ENCODE measurements around the gene MAFG.
"Not testable (repeated sequence)": the region's sequence is repeated elsewhere in the genome, so short reads cannot be mapped to it uniquely, and the experiment has no call there.

MAFG gene

DNA sequence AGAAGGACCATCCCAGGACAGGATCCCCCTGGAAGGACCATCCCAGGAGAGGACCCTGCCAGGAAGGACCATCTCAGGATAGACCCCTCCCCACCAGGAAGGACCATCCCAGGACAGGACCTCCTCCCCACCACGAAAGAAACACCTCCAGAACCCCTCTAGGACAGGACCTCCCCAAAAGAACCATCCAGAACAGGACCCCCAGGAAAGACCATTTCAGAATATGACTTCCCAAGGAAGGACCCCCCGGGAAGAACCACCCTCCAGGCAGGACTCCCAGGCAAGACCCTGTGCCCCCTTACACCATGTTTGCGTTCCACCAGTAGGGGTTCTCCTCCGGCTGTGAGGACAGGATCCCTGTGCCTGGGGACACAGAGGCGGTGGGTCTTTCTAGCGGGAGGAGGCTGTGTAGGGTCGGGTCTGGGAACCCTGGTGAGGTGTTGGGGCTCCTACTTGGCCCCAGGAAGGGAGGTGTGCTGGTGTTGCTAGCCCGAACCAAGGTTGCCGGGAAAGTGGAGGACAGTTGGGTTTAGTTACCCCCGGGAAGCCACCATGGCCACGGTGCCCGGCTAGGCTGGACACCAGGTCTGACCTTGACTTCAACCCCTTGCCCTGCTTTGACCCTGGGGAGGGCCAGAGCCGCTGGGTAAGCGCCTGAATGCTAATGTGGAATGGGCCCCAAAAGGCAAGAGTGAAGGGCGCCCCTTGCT, 31.3 kb upstream of the MAFG start:
- no peak for DNase-seq (ENCODE audit: low read depth in 1 of 2, low spot score in 1 of 2)

DNA sequence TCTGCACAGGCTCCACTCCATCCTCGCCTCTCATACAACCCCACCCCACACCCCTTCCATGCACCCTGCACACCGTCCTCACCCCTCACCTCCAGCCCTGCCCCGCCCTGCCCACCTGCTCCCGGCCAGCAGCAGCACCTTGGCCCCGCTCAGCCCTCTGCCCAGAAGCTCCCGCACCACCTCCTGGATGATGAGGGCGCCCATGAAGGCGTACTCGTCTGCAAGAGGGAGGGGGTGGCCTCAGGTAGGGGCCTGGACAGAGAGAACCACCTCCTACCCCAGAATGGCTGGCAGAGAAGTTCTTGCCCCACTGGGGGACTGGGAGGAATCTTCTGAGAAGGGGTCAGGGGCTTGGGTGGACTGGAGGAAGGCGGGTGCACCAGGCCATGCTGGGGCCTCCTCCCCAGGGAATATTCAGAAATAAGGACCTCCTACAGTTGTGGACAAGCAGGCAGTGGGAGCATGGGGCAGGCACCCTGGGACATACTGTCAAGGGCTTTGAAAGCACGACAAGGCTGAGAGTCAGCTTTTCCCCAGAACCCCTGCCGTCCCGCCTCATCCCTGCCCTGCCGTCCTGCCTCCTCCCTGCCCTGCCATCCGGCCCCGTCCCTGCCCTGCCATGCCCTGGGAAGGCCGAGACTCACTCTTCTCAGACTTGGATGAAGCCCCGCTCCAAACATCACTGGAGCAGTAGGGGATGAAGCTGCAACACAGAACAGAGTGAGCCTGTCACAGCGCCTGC, 30.3 kb upstream of the MAFG start:
- no peak for DNase-seq (ENCODE audit: low read depth in 1 of 2, low spot score in 1 of 2)

DNA sequence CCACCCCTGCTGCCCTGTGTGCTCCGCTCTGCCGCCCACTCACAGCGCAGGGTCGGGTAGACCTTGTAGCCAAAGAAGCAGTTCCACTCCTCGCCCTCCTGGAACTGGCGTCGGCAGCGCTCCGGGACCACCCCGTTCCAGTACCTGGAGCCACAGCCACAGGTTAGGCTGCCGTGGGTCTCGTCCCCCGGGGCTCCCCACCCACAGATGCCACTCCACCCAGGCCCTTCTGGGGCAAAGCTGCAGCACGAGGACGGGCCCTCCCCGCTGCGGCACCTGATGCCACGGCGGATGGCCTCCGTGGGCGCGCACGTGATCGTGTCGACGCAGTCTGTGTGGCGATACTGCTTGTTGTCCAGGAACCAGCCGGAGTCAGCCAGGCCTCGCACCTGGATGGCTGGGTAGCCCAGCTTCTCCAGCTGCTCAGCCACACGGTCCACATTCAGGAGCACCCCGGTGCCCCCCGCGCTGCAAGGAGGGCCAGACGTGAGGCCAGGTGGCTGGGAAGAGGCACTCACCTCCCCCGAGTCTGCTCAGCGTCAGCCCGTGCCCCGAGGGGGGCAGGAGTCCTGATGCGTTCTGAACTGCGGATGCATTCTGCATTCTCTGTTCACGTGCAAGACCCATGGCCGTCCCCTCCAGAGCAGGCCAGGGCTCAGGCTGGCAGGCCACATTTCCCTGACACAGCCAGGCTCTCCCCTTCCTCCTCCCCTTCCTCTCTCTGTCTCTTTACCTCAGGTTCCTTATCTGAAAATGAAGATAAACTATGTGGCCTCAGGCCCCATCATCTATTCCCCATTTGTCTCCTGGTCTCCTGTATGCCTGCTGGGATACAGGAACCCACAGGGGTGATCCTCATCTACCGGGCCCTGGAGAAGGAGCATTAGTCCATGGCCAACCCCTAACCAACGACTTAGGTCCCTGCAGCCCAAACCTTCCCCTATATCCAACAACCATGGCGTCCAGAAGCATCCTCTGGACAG, 29.4 kb upstream of the MAFG start:
- DNase-seq (ENCODE audit: low read depth in 1 of 2, low spot score in 1 of 2), result no peak

DNA sequence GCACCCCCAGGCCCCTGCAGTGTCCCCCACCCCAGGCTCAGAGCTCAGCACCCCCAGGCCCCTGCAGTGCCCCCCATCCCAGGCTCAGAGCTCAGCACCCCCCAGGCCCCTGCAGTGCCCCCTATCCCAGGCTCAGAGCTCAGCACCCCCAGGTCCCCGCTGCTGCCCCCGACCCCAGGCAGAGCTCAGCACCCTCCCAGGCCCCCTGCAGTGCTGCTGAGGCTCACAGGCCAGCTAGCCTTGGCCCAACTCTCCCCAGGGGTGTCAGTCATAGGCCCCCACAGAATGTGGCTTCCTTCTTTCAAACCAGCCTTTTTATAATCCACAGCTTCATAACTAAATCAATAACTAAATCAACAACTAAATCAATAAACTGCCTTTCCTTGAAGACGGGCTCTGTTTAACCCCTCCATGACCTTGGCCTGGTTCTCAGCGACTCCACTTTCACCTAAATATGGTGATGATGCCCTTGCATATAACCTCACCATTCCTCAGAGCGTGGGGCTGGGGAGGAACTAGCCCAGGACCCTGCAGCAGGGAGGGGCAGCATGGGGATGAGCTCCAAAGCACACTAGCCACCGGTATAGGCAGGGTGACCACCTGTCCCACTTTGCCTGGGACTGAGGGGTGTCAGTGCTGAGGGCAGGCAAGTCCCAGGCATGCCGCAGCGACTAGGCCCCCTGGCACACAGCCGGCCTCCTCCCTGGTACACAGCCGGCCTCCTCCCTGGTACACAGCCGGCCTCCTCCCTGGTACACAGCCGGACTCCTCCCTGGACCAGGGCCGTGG, 28.4 kb upstream of the MAFG start:
- DNase-seq (ENCODE audit: low read depth in 1 of 2, low spot score in 1 of 2), result no peak

DNA sequence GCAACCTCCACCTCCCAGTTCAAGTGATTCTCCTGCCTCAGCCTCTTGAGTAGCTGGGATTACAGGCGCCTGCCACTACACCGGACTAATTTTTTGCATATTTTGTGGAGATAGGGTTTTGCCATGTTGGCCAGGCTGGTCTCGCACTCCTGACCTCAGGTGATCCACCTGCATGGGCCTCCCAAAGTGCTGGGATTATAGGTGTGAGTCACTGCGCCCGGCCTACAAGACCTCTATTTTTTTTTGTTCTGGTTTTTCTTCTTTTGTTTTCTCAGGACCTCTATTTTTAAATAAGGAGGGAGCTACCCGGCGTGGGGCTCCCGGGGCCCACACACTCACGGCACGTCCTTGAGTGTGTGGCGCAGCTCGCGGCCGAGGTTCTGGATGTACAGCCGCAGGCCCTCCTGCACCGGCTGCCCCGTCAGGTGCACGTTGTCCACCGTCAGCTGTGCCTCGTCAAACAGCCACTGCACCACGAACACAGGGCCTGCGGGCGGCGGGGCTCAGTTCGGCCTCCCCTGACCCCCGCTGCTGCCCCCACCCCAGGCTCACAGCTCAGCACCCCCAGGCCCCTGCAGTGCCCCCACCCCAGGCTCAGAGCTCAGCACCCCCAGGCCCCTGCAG, 27.6 kb upstream of the MAFG start:
- DNase-seq (ENCODE audit: low read depth in 1 of 2, low spot score in 1 of 2), result no peak

DNA sequence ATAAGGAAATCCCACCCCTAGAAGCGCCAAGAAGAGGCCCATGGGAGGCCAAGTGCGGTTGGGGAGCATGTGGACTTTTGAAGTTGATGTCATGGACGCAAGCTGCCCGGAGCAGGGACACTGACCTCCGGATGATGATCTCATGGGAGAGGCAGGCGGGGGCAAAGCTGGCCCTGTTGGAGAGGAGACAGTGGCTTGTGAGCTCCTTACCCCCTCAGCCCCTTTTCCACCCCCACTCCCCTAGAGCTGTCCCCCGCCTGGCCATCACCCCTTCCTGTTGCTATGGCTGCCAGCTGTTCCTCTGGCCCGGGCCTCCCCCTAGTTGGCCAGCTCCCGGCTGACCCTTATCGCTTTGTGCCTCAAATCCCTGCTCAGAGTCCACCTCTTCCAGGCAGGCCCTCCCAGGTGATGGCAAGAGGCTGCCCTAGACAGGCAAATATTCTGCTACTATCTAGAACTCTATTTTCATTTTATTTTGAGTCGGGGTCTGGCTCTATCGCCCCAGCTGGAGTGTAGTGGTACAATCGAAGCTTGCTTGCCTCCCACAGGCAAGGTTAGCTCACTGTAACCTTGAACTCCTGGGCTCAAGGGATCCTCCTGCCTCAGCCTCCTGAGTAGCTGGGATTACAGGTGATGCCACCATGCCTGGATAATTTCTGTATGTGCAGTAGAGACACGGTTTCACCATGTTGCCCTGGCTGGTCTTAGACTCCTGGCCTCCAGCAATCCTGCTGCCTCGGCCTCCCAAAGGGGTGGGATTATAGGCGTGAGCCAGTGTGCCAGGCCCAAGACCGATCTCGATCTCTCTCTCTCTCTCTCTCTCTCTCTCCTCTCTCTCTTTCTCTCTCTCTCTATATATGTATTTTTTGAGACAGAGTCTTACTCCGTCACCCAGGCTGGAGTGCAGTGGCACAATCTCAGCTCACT, 26.9 kb upstream of the MAFG start:
- DNase-seq (ENCODE audit: low read depth in 1 of 2, low spot score in 1 of 2), result no peak

DNA sequence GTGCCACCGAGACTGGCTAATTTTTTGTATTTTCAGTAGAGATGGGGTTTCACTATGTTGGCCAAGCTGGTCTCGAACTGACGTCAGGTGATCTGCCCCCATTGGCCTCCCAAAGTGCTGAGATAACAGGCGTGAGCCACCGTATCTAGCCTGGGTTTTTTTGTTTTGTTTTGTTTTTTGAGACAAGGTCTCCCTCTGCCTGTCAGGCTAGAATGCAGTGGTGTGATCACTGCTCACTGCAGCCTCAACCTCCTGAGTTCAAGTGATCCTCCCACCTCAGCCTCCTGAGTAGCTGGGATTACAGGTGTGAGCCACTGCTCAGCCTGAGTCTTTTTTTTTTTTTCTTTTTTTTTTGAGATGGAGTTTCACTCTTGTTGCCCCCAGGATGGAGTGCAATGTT, 25.9 kb upstream of the MAFG start:
- DNase-seq (ENCODE audit: low read depth in 1 of 2, low spot score in 1 of 2), result not testable (repeated sequence)

DNA sequence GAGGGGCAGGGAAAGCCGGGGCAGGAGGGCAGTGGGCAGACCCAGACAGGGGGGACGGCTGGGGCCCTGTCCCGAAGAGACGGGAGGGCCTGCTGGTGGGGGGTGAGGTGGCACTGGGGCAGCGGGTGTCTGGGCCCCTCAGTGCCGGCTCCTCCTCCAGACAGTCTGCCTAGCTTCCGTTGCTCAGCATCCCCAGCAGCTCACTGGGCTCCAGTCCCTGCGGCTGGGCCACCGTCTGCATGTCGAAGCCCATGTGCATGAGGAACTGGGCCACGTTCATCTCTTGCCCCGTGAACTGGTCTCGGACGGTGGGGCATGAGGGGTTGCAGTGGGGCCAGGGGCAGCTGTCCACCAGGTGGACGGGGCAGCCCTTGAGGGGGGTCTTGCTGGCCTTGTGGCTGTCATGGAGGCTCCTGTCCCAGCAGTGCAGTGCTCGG, 25.3 kb upstream of the MAFG start:
- DNase-seq (ENCODE audit: low read depth in 1 of 2, low spot score in 1 of 2), result no peak

DNA sequence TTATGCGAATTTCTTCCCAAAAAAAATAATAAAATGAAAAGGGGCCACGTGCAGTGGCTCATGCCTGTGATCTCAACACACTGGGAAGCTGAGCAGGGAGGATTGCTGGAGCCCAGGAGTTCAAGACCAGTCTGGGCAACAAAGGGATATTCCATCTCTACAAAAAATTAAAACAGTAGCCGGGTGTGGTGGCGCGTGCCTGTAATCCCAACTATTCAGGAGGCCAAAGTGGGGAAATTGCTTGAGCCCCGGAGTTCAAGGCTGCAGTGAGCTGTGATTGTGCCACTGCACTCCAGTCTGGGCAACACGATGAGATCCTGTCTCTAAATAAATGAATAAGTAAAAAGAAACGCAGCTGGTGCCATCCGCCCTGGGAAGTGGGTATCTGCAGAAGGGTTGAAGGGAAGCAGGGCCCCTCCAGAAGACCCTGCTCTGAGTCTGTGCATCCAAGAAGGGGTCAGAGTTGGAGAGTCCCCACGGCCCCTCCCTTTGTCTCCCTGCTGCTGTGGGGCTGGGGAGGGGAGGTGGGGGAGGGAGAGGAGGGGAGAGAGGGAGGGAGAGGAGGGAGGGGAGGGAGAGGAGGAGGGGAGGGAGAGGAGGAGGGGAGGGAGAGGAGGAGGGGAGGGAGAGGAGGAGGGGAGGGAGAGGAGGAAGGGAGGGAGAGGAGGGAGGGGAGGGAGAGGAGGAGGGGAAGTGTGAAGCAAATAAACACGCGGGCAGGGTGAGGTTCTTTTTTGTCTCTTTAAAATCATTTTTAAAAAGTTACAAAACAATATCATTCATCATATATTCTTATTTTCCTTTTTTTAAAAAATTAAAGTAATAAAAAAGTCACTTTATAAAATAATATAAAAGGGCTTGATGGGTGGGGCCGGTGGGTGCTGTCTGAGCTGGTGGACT, 24.5 kb upstream of the MAFG start:
- DNase-seq (ENCODE audit: low read depth in 1 of 2, low spot score in 1 of 2), result no peak

DNA sequence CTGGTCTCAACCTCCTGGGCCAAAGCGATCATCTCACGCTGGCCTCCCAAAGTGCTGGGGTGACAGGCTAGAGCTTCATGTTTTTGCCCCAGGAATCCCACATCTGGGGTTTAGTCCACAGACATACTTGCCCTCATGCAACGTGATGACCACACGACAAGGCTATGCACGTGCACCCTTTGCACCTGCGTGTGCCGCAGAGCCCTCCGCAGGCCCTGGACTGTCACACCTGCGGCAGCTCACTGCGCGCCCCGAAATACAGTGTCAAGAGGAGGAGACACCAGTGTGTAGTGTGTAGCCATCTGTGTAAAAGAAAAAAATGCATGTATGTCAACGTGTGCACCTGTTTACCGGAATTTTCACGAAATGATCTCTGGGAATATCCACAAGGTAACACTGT, 23.0 kb upstream of the MAFG start:
- no peak for DNase-seq (ENCODE audit: low read depth in 1 of 2, low spot score in 1 of 2)

DNA sequence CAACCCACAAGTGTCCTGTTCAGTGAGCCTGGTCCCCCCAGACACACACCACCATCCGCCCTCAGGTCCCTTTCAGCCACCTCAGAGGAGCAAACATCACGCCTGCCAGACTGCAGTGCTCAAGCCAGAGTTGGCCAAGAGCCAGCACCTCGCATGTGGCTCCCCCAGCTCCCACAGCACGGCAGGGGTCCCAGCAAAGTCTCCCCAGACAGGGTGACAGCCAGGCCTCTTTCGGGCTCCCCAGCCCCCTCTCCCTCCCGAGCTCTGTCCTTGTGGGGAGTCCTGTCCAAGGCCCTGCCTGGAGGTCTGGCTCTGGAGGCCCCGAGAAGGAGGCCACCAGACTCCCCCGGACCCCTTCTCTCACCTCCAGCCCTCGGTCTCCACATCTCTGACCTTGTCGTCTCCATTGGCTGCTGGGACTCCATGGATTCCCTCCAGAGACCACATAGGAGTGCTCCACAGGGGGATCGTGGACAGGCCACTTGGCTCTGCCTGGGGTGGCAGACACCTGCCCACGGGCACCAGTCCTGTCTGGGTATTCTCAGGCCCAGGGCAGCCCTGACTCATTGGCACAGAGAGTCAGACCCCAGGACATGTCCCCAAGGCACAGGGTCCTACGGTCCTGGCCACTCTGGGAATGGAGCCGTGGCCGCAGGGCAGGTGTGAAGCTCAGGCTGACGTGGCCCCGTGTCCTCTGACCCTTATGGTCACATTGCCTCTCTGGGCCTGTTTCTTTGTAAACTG, 21.3 kb upstream of the MAFG start:
- DNase-seq (ENCODE audit: low read depth in 1 of 2, low spot score in 1 of 2), result no peak

DNA sequence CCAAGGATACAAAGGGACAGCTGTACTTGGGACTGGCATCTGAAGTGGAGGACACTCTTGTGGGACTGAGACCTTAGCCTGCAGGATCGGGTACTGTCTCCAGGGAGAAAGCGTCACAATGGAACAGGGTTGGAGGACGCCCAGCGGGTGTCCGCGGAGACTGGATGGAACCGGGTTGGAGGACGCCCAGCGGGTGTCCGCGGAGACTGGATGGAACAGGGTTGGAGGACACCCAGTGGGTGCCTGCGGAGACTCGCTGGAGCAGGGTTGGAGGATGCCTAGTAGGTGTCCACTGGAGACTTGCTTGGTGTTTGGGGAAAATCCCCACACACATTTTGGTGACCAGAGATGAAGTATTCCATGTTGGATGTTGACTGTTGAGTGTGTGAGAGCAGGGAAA, 19.7 kb upstream of the MAFG start, which contains the start of gene MYADML2:
MYADML2 (minus strand) TSS at position 45 of the 400 bp plus-strand sequence. CDS start 5,492 bp downstream, outside the sequence.
- no peak for DNase-seq (ENCODE audit: low read depth in 1 of 2, low spot score in 1 of 2)

DNA sequence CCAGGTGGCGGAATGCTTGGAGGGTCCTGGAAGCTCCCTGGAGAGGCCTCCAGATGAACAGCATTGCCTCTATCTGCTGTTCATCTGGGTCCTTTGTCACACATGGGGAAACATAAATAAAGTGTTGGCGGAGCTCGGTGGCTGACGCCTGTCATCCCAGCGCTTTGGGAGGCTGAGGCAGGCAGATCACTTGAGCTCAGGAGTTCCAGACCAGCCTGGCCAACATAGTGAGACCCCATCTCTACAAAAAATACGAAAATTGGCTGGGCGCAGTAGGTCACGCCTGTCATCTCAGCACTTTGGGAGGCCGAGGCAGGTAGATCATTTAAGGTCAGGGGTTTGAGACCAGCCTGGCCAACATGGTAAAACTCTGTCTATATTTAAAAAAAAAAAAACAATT, 17.3 kb upstream of the MAFG start:
- DNase-seq (ENCODE audit: low read depth in 1 of 2, low spot score in 1 of 2), result no peak

DNA sequence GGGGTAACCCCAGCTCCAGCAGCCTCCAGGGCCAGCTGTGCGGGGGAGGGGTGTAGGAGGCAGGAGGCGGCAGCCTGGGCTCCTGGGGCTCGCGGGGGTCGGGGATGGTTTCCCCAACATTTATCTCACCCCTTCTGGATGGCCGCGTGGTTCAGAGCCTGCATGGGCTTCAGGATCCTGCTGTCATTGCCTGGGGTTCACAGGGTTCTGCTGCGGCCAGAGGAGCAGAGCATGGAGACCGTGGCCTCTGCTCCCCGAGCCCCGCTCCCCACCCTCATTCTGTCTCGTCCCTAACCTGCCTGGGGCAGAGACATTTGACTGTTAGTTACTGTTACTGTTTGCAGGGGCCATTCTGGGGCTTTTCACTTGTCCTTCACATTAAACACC, 14.6 kb upstream of the MAFG start:
- no peak for DNase-seq (ENCODE audit: low read depth in 1 of 2, low spot score in 1 of 2)

DNA sequence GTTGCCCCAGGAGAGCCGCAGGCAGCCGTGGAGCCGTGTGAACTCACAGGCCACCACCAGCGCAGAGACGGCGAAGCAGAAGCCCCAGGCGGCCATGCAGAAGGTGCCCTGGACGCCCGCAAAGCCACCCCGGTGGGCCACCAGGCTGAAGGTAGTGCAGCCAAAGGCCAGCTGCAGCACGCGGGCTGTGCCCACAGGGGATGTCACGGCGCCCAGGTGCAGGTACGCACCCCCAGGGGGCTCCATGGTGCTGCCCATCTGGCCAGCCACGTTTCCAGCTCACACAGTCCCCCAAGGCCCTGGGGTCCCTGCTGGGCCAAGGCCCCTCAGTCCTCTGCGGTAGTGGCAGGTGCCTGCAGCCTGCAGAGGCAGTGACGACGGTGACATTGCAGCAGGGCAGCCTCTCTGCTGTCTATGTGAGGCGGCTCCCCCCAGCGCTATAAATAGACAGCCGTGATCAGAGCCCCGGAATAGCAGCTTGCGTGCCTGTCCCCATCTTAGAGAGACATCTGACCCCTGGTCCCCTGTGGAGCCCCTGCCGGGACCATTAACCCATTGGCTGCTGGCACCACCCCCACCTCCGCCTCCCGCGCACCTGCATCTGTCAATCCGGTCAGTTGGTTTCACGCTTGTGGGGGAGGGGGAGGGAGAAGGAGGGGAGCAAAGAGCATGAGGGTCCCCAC, 14.1 kb upstream of the MAFG start:
- DNase-seq (ENCODE audit: low read depth in 1 of 2, low spot score in 1 of 2), result no peak

DNA sequence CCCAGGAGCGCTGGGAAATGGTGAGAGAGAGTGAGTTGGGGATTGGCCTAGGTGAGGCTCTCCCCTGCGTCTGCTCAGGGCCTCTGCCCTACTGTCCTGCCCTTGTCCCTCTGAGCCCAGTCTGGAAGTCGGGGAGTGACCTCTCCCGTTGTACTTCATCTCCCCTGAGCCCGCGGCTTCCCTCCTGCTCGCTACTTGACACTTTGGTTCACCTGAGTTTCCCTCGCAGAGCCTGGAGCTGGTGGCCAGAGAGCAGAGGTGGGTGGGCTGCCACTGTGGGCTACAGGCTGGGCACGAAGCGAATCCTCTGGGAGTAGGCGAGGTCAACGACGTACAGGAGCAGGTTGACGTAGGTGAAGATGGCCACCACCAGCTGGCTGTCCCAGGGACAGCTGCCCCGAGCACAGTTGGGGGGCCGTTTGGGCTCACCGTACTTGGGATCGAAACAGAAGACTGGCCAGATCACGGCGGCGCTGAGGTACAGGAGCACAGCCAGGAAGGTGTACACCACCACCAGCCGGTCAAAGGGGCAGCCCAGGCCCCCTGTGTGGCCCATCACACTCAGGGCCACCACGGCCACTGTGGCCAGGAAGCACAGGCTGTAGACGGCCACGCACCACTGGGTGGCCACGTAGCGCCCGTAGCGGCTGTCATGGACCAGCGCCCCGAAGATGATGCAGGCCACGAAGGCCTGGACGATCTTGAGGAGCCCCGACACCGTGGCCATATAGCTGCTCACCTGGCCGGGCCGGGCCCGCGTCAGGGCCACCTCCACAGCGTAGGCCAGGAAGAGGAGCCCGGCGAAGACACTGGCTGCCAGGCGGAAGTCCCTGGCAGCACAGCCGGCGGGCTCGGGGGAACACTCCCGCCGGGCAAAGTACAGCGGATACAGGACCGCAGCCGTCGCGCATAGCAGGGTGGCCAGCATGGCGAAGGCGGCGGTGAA, 13.3 kb upstream of the MAFG start:
- DNase-seq (ENCODE audit: low read depth in 1 of 2, low spot score in 1 of 2), result no peak
